C4-2B (cell line): Measurements from ENCODE around the gene C6orf58.

Source experiments
- ZFX ChIP-seq: fragments of 450-650 bp; IDR thresholded peaks from 2 replicates; pipeline ENCODE4 v1.6.1; 2017
- TF ChIP-seq, protein P1 (sequence below): fragments of 450-650 bp; conservative IDR thresholded peaks from 2 replicates; pipeline ENCODE4 v1.5.1; 2017; ENCODE audit warnings: mild to moderate bottlenecking

DNA sequence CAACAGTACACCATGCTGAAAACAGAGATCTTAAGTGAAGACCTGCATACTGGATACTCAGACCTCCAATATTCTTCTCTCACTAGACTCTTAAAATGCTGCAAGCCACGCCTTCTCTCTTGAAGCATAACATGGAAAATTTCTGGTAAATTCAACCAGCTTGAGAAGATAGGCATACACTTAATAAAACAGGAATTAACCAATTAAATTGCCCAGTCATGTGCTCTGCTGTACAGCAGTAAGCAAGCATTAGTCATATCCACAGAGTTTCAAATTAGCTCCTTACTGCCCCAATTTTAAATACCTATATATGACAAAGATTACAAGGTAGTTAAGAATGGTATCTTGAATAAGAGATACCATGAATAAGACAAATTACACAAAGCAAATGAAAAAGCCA lies 53.8 kb downstream of the C6orf58 start:
- TF ChIP-seq, protein P1, sequence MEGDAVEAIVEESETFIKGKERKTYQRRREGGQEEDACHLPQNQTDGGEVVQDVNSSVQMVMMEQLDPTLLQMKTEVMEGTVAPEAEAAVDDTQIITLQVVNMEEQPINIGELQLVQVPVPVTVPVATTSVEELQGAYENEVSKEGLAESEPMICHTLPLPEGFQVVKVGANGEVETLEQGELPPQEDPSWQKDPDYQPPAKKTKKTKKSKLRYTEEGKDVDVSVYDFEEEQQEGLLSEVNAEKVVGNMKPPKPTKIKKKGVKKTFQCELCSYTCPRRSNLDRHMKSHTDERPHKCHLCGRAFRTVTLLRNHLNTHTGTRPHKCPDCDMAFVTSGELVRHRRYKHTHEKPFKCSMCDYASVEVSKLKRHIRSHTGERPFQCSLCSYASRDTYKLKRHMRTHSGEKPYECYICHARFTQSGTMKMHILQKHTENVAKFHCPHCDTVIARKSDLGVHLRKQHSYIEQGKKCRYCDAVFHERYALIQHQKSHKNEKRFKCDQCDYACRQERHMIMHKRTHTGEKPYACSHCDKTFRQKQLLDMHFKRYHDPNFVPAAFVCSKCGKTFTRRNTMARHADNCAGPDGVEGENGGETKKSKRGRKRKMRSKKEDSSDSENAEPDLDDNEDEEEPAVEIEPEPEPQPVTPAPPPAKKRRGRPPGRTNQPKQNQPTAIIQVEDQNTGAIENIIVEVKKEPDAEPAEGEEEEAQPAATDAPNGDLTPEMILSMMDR: no peak
- no peak for TF ChIP-seq ZFX
